GM19240 (cell line): ENCODE measurements around the gene HIGD2A.

ENCODE experiments used
- DNase-seq: peaks from one replicate; pipeline ENCODE4 v3.0.0; 2011; ENCODE audit warnings: low spot score; ENCODE audit not compliant: insufficient read length

The HIGD2A gene

GRCh38 chr5:176368726-176369125 lies 19.8 kb upstream of the HIGD2A start:
- DNase-seq, result no peak

GRCh38 chr5:176369934-176370711 lies 18.4 kb upstream of the HIGD2A start:
- DNase-seq, result no peak

- DNase-seq, result no peak
Measured at GRCh38 chr5:176371621-176372539, 16.7 kb upstream of the HIGD2A start.

- no peak for DNase-seq
Measured at GRCh38 chr5:176373100-176373818, 15.3 kb upstream of the HIGD2A start.

GRCh38 chr5:176379881-176380280 lies 8.7 kb upstream of the HIGD2A start:
- no peak for DNase-seq

- no peak for DNase-seq
Measured at GRCh38 chr5:176381423-176381822, 7.1 kb upstream of the HIGD2A start.

- no peak for DNase-seq
Measured at GRCh38 chr5:176381979-176382378, 6.6 kb upstream of the HIGD2A start.

- no peak for DNase-seq
Measured at GRCh38 chr5:176382721-176383120, 5.8 kb upstream of the HIGD2A start.

- DNase-seq, result no peak
Measured at GRCh38 chr5:176383248-176383905, 5.2 kb upstream of the HIGD2A start.

- DNase-seq, result no peak
Measured at GRCh38 chr5:176383961-176384360, 4.6 kb upstream of the HIGD2A start.

- DNase-seq, result no peak
Measured at GRCh38 chr5:176384366-176384930, 4.1 kb upstream of the HIGD2A start.

GRCh38 chr5:176384991-176385390 lies 3.6 kb upstream of the HIGD2A start:
- no peak for DNase-seq

- DNase-seq, result no peak
Measured at GRCh38 chr5:176386491-176386890, 2.1 kb upstream of the HIGD2A start.

GRCh38 chr5:176387384-176387925 lies 1.1 kb upstream of the HIGD2A start:
- DNase-seq, result no peak

- no peak for DNase-seq
Measured at GRCh38 chr5:176388003-176388443, 528 bp upstream of the HIGD2A start.

- peak; percentile 53 for DNase-seq
Measured at GRCh38 chr5:176389135-176390123, 878 bp downstream of the HIGD2A start.

GRCh38 chr5:176391479-176391878 lies 2.9 kb downstream of the HIGD2A start:
- no peak for DNase-seq

- DNase-seq, result no peak
Measured at GRCh38 chr5:176391999-176392398, 3.4 kb downstream of the HIGD2A start.

- no peak for DNase-seq
Measured at GRCh38 chr5:176392526-176392925, 4.0 kb downstream of the HIGD2A start.
